K562 (cell line): ENCODE data around the gene ZSCAN5C. TPM values are rescaled to one million over a fixed set of nuclear protein-coding genes. Genes with fewer than 3 reads are reported as not detected.

Source experiments
- BACH1 ChIP-seq: fragments of 200-800 bp; sonication (Bioruptor generic); IDR thresholded peaks from 2 replicates; pipeline ENCODE4 v1.6.1; 2016; ENCODE audit warnings: missing genetic modification characterization, missing compliant biosample characterization
- CREBBP ChIP-seq: IDR thresholded peaks from one replicate; pipeline ENCODE4 v1.6.1; 2012; ENCODE audit warnings: low read depth, mild to moderate bottlenecking, control low read depth, inconsistent platforms, low read length
- CREM ChIP-seq: IDR thresholded peaks from 2 replicates; pipeline ENCODE4 v1.6.1; 2014; ENCODE audit warnings: antibody characterized with exemption, low read depth
- CTCFL ChIP-seq: IDR thresholded peaks from 2 replicates; pipeline ENCODE4 v1.6.1; 2011; ENCODE audit warnings: borderline replicate concordance, low read depth, mild to moderate bottlenecking, moderate library complexity, low read length; ENCODE audit not compliant: insufficient read depth, poor library complexity, severe bottlenecking
- ELF2 ChIP-seq: fragments of 250-450 bp; sonication (Bioruptor Pico); IDR thresholded peaks from 2 replicates; pipeline ENCODE4 v1.5.0; 2021; ENCODE audit warnings: mild to moderate bottlenecking
- FOXP1 ChIP-seq: sonication (generic); formaldehyde crosslinking; IDR thresholded peaks from 2 replicates; pipeline ENCODE4 v1.8.0; 2022; ENCODE audit warnings: mild to moderate bottlenecking, missing genetic modification reagents
- GTF2A2 ChIP-seq: IDR thresholded peaks from 2 replicates; pipeline ENCODE4 v1.6.1; 2016; ENCODE audit warnings: mild to moderate bottlenecking, missing genetic modification characterization, missing compliant biosample characterization
- KLF10 ChIP-seq: fragments of 250-450 bp; sonication (Bioruptor Pico); IDR thresholded peaks from 2 replicates; pipeline ENCODE4 v1.6.1; 2021; ENCODE audit warnings: matching md5 sums
- MNT ChIP-seq, 2 experiments: fragments of 450-650 bp; conservative IDR thresholded peaks; 2 replicates each; pipeline ENCODE4 v1.6.1; 2017; ENCODE audit warnings: mild to moderate bottlenecking in 2 of 2, moderate library complexity in 2 of 2
- NR2C2 ChIP-seq, 2 experiments: fragments of 200-800 bp in 1 of 2; sonication (Bioruptor generic) in 1 of 2; sonication (generic) in 1 of 2; formaldehyde crosslinking in 1 of 2; IDR thresholded peaks; 2 replicates each; pipeline versions ENCODE4 v1.6.1 to v1.8.0; 2016 to 2022; ENCODE audit warnings: mild to moderate bottlenecking in 1 of 2, missing compliant biosample characterization in 1 of 2, missing genetic modification characterization in 1 of 2, missing genetic modification reagents in 1 of 2
- POLR2A ChIP-seq: fragments of 450-650 bp; conservative IDR thresholded peaks from 2 replicates; pipeline ENCODE4 v1.6.1; 2016
- REST ChIP-seq, 2 experiments: fragments of 450-650 bp; formaldehyde crosslinking in 1 of 2; IDR thresholded peaks; 2 replicates each; pipeline versions ENCODE4 v1.4.0 to v1.6.1; 2014 to 2020; ENCODE audit warnings: mild to moderate bottlenecking in 2 of 2, borderline replicate concordance in 1 of 2, low read depth in 1 of 2
- SIRT6 ChIP-seq: IDR thresholded peaks from one replicate; pipeline ENCODE4 v1.6.1; 2012; ENCODE audit warnings: low read depth, mild to moderate bottlenecking, control low read depth, inconsistent platforms, low read length, moderate library complexity
- TAF9B ChIP-seq: fragments of 450-650 bp; IDR thresholded peaks from 2 replicates; pipeline ENCODE4 v1.6.1; 2018; ENCODE audit warnings: mild to moderate bottlenecking; ENCODE audit not compliant: partially characterized antibody
- TRIM24 ChIP-seq, 2 experiments: fragments of 450-650 bp; IDR thresholded peaks; 2 replicates each; pipeline ENCODE4 v1.6.1; 2016
- ZNF282 ChIP-seq: sonication (generic); formaldehyde crosslinking; IDR thresholded peaks from 2 replicates; pipeline ENCODE4 v1.8.1; 2023; ENCODE audit warnings: missing genetic modification reagents
- polyA plus RNA-seq, 8 experiments: library from polyadenylated mRNA; depleted of rRNA in 4 of 8; stranded (reverse) in 5 of 8; unstranded in 3 of 8; fragments of >200 nt; fragmentation: Nextera tagmentation in 2 of 8; fragmentation: Illumina TruSeq in 1 of 8; extraction: Ambion mirVana in 2 of 8; extraction: Trizol in 1 of 8; gene quantifications; 2 replicates each; pipeline versions ENCODE4 v1.2.1 to v1.2.3, GENCODE V29; 2011 to 2014; ENCODE audit warnings: inconsistent platforms in 1 of 8, missing spikeins in 1 of 8
- total RNA-seq, 7 experiments: library from RNA; depleted of rRNA in 6 of 7; stranded (reverse); fragments of >200 nt in 6 of 7; fragmentation: Illumina TruSeq in 2 of 7; extraction: Trizol in 2 of 7; gene quantifications; 2 replicates each; pipeline versions ENCODE4 v1.2.1 to v1.2.3, GENCODE V29; 2011 to 2021; ENCODE audit warnings: low replicate concordance in 1 of 7

Gene ZSCAN5C
- total and polyA plus RNA-seq, 9 of the 15 experiments (the other 6 are each of a cell fraction or from before 2014, with no cell fraction given), result 0.07 TPM; not detected in 8

GRCh38 chr19:56170261-56170660 is 31.8 kb upstream of the ZSCAN5C start (continued):
- TF ChIP-seq REST (IDR thresholded peaks at IDR 0.05; ENCODE audit: borderline replicate concordance) (peak; percentile 26; the same call in 1 of the 2 replicates), REST (CRISPR knock-in tag; IDR thresholded peaks at IDR 0.05; ENCODE audit: low read depth) (no peak), TRIM24 (IDR thresholded peaks at IDR 0.05) (peak in 1 of 2 experiments; percentile 15; a peak in 1 of 4 replicates), CTCFL (no peak), SIRT6 (no peak), POLR2A (no peak), BACH1 (tag) (0 out of 2 replicates have a peak, but pooled peaks have one; percentile 45), GTF2A2 (tag) (no peak), ELF2 (CRISPR knock-in tag) (no peak), CREM (peak; percentile 32; the same call in 1 of the 2 replicates), FOXP1 (CRISPR knock-in tag) (no peak), MNT (conservative IDR thresholded peaks at IDR 0.05) (peak in 1 of 2 experiments; percentile 61; a peak in 3 of 4 replicates), ZNF282 (CRISPR knock-in tag) (no peak), NR2C2 (CRISPR knock-in tag; IDR thresholded peaks at IDR 0.05) (no peak), NR2C2 (tag; IDR thresholded peaks at IDR 0.05) (no peak), TAF9B (peak; percentile 48), CREBBP (no peak), KLF10 (CRISPR knock-in tag) (no peak)
